Heart right ventricle (tissue), 16 donors: ENCODE data around the gene GABPB2. TPM values are rescaled to one million over a fixed set of nuclear protein-coding genes. Genes with fewer than 3 reads are reported as not detected.

ENCODE experiments used
- ATAC-seq, 8 donors: fragments of 200-7000 bp; cut with Tn5 transposase; one replicate each; pipeline ENCODE4 v1.9.1; 2020; ENCODE audit warnings: mild to moderate bottlenecking in 8 of 8, moderate library complexity in 8 of 8, moderate number of reproducible peaks in 1 of 8
- DNase-seq, 2 donors: peaks; one replicate each; pipeline ENCODE4 v3.0.0-alpha.2; 2020
- H3K27ac ChIP-seq, 10 donors: fragments of 200-600 bp; sonication (generic) in 2 of 10; one replicate each; pipeline versions ENCODE4 v1.5.0 to v1.8.0; 2020 to 2022; ENCODE audit warnings: mild to moderate bottlenecking in 3 of 10
- H3K27me3 ChIP-seq, 7 donors: fragments of 200-600 bp; one replicate each; pipeline ENCODE4 v1.8.0; 2021 to 2022; ENCODE audit warnings: mild to moderate bottlenecking in 2 of 7
- H3K36me3 ChIP-seq, 9 donors: fragments of 200-600 bp; sonication (generic) in 1 of 9; one replicate each; pipeline versions ENCODE4 v1.5.0 to v1.8.0; 2020 to 2022; ENCODE audit warnings: mild to moderate bottlenecking in 2 of 9
- H3K4me1 ChIP-seq, 9 donors: fragments of 200-600 bp; sonication (generic) in 1 of 9; one replicate each; pipeline versions ENCODE4 v1.5.0 to v1.8.0; 2020 to 2022; ENCODE audit warnings: mild to moderate bottlenecking in 4 of 9
- H3K4me3 ChIP-seq, 10 donors: fragments of 200-600 bp; sonication (generic) in 2 of 10; one replicate each; pipeline versions ENCODE4 v1.5.0 to v1.8.0; 2020 to 2022; ENCODE audit warnings: mild to moderate bottlenecking in 7 of 10, moderate library complexity in 2 of 10
- H3K9me3 ChIP-seq, 11 donors: fragments of 200-600 bp in 10 of 11; sonication (generic) in 2 of 11; one replicate each; pipeline versions ENCODE4 v1.5.0 to v1.8.0; 2013 to 2022; ENCODE audit warnings: mild to moderate bottlenecking in 2 of 11, control low read depth in 1 of 11, moderate library complexity in 1 of 11
- CTCF ChIP-seq, 9 donors: fragments of 200-600 bp; sonication (generic) in 2 of 9; IDR thresholded peaks; one replicate each; pipeline versions ENCODE4 v1.5.0 to v1.8.0; 2021 to 2022; ENCODE audit warnings: antibody characterized with exemption in 9 of 9, mild to moderate bottlenecking in 5 of 9, moderate library complexity in 1 of 9
- WGBS, 2 donors: extraction: QIAGEN DNeasy Blood & Tissue Kit; methylation state at CpG; one replicate each; pipeline ENCODE4 v1.1.7; 2013; ENCODE audit warnings: inconsistent platforms in 1 of 2; 5-methylcytosine and 5-hydroxymethylcytosine counted together
- intact Hi-C, 10 donors: fragments of 100-400 bp; cut with DNase I; formaldehyde crosslinking; loops; one replicate each; pipeline versions ENCODE4 v1.11.1 to v1.14.2; 2022
- polyA plus RNA-seq, 2 donors: library from polyadenylated mRNA; stranded (reverse); fragments of 200-250 nt; gene quantifications; one replicate each; pipeline ENCODE4 v1.2.3, GENCODE V29; 2013
- total RNA-seq, 10 donors: library from RNA; stranded (reverse); fragmentation: NEBNext Ultra II Directional in 3 of 10; extraction: Animal tissue kit (Norgen Biotek cat#: 25700) in 3 of 10; gene quantifications; one replicate each; pipeline versions ENCODE4 v1.2.1 to v1.2.4, GENCODE V29; 2021 to 2023
- donor health status: Arrhythmogenic right ventricular cardiomyopathy.
- donor health status: ischemic (EF 13 %, LVEDD 7.1; RV severe dilation, severe dysfunction).
- donor health status: healthy with polysubstance abuse.
- donor health status: DM: no; HTN: yes; CAD: no.
- donor health status: DM: no; HTN: no; CAD: no.
- donor health status: ischemic (EF 25% LVEDD 6.9; RV normal size, moderate dysfunction).
- donor health status: ischemic (EF 25% LVEDD 5.7; RV mildly dilated, moderate dysfunction).
- donor health status: healthy.
- donor health status: DM: yes; HTN: yes; CAD: no.
- donor health status: Ischemic cardiomyopathy.
- donor health status: ischemic (EF 35%, LVEDD 5.7; RV mildly dilated, moderate dysfunction).
- donor health status: nonischemic (EF 11% LVEDD 7.7; RV severe dilation, severe dysfunction).
- donor health status: DM: yes; HTN: yes; CAD: no.
- donor health status: PGD.
- donor health status: ischemic (EF 29% LVEDD 5.4; RV normal size, mild dysfunction).
- donor health status: nonischemic (EF 23%, LVEDD 6.1; RV moderate dilation, normal function).

GABPB2 gene
- total and polyA plus RNA-seq, 12 donors: 3.4 to 14.4 (median 10.6) TPM

GRCh38 chr1:151039521-151039920, 31.0 kb upstream of the GABPB2 start:
- H3K27me3 ChIP-seq: no peaks in the 10 kb centered on the region
- TF ChIP-seq CTCF (IDR thresholded peaks at IDR 0.05): no peak
- H3K4me1 ChIP-seq: peaks cover 0 to 14% (median 3%) of the 10 kb centered on the region in 9 donors
- intact Hi-C loops: no loop called here
- 61% methylated on average over 3 of the region's 3 CpGs for WGBS, 2 donors
- H3K4me3 ChIP-seq: no peak overlapping the region
- no peak for ATAC-seq
- no peaks in the 10 kb centered on the region for H3K9me3 ChIP-seq
- DNase-seq: no peak
- H3K27ac ChIP-seq: no peak overlapping the region
- peaks cover 0 to 33% (median 10%) of the 10 kb centered on the region in 9 donors for H3K36me3 ChIP-seq

- ATAC-seq (no peak), DNase-seq (no peak)
- Histone ChIP-seq H3K27me3 (no peaks in the 10 kb centered on the region), H3K4me3 (no peak overlapping the region), H3K36me3 (peaks cover 0 to 22% (median 0%) of the 10 kb centered on the region in 9 donors), H3K27ac (no peak overlapping the region), H3K9me3 (no peaks in the 10 kb centered on the region), H3K4me1 (peaks cover 0 to 12% (median 4%) of the 10 kb centered on the region in 9 donors)
- WGBS, 2 donors: 93 to 97% methylated on average over 1 of the region's 1 CpG
- TF ChIP-seq CTCF (IDR thresholded peaks at IDR 0.05): no peak
- intact Hi-C loops: no loop called here
These were observed 27.4 kb upstream of the GABPB2 start for GRCh38 chr1:151043163-151043562.

- TF ChIP-seq CTCF (IDR thresholded peaks at IDR 0.05): no peak
- H3K27ac ChIP-seq: peak within 1 kb of the TSS; percentile 71 to 95 (median 90)
- whole genome bisulfite sequencing, 2 donors: 1% methylated on average over 26 to 29 of the region's 29 CpGs
- H3K9me3 ChIP-seq: no peaks in the 10 kb centered on the region
- DNase-seq (peak; percentile 59 to 76), ATAC-seq (peak; percentile 82 to 88 (median 86))
- H3K27me3 ChIP-seq: no peaks in the 10 kb centered on the region
- H3K36me3 ChIP-seq: peaks cover 0 to 48% (median 13%) of the 10 kb centered on the region in 9 donors
- intact Hi-C loops: loop anchor here in 1 of 10 donors (1.0 kb wide), 1 partner anchor 24 kb away; no protein-coding TSS in a partner anchor
- H3K4me1 ChIP-seq: peaks cover 0 to 38% (median 28%) of the 10 kb centered on the region in 9 donors
- peak within 1 kb of the TSS; percentile 44 to 98 (median 76) for H3K4me3 ChIP-seq
These were observed 23.0 kb upstream of the GABPB2 start, which contains the start of gene C1orf56 for GRCh38 chr1:151047591-151047924. TSS of gene C1orf56 (plus strand) at chr1:151047751. CDS start at chr1:151047848, 97 bp downstream.

- Histone ChIP-seq H3K9me3 (no peaks in the 10 kb centered on the region), H3K4me1 (peaks cover 0 to 38% (median 28%) of the 10 kb centered on the region in 9 donors), H3K4me3 (peak overlapping the region; percentile 44 to 98 (median 76)), H3K36me3 (peaks cover 0 to 48% (median 18%) of the 10 kb centered on the region in 9 donors), H3K27me3 (no peaks in the 10 kb centered on the region), H3K27ac (peak overlapping the region; percentile 71 to 95 (median 90))
- peak; percentile 73 to 90 (median 86) for ATAC-seq
- intact Hi-C loops: loop anchor here in 1 of 10 donors (1.0 kb wide), 1 partner anchor 23 kb away; no protein-coding TSS in a partner anchor
- peak; percentile 73 for DNase-seq
- 0% methylated on average over 48 of the region's 48 CpGs for WGBS, 2 donors
- peak in 8 of 9 donors; percentile 25 to 68 (median 57) for TF ChIP-seq CTCF (IDR thresholded peaks at IDR 0.05)
These were observed 22.5 kb upstream of the GABPB2 start for GRCh38 chr1:151047925-151048644.
